Measurements from ENCODE around the gene GZMB. TPM values are rescaled to one million over a fixed set of nuclear protein-coding genes. Genes with fewer than 3 reads are reported as not detected.

GZMB gene
- total and polyA plus RNA-seq, 2 of the 13 experiments (the other 11 are each of a cell fraction or from before 2014, with no cell fraction given) = 0.12 TPM; not detected in 1

GRCh38 chr14:24678801-24679247 lies 44.8 kb upstream of the GZMB start (continued):
- TF ChIP-seq NFYB (CRISPR knock-in tag; IDR thresholded peaks at IDR 0.05) (no peak), ZNF576 (CRISPR knock-in tag; IDR thresholded peaks at IDR 0.05) (no peak), RBM39 (IDR thresholded peaks at IDR 0.05; ENCODE audit: low read depth, low read length, poor library complexity, severe bottlenecking) (no peak), RFX5 (IDR thresholded peaks at IDR 0.05; ENCODE audit: low read depth, low read length) (no peak), KLF11 (CRISPR knock-in tag; IDR thresholded peaks at IDR 0.05) (no peak), MIXL1 (CRISPR knock-in tag; IDR thresholded peaks at IDR 0.05) (peak; percentile 84)

DNA sequence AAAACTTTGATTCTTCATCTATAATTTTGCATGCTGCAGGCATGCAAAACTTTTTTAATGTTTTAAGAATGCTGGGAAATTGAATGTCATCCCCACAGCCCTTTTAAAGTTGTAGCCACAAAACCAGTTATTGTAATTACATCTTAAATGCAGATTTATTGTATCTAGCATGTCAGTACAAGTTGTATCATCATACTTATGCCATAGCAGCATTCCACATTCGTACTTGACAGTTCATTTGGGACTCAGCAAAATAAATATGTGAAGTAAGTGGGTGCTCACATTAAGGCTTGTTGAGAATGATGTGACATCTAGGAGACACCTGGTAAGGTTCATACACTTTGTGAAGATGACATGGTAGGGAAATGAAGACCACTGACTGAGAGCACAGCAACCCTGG lies 44.0 kb upstream of the GZMB start:
- DNase-seq (ENCODE audit: low spot score) (no peak), ATAC-seq (no peak; the same call in 2 of the 3 replicates), FAIRE-seq (peak; percentile 32)
- H2AFZ ChIP-seq (ENCODE audit: low read length) = no peak overlapping the region
- intact Hi-C loops (cut with micrococcal nuclease; ENCODE audit: unreplicated experiment) (no loop called here), in situ Hi-C loops (cut with HindIII; ENCODE audit: extremely low pct_ligation_motif_present, low pct_unique_long_range_greater_than_20kb) (loop anchor here (5.0 kb wide), 1 partner anchor 196 kb away; no protein-coding TSS in a partner anchor)
- H3K79me2 ChIP-seq (ENCODE audit: insufficient read depth, low read length) = no peaks in the 10 kb centered on the region
- no peaks in the 10 kb centered on the region for H3K9me3 ChIP-seq (ENCODE audit: low read length)
- no peak overlapping the region for H3K4me2 ChIP-seq (ENCODE audit: low read depth, low read length)
- 8% methylated on average over 1 of the region's 1 CpG for WGBS (ENCODE audit: low lambda C conversion rate)
- no peak overlapping the region for H3K9ac ChIP-seq (ENCODE audit: insufficient read depth, low read depth, low read length)
- no peaks in the 10 kb centered on the region for H4K20me1 ChIP-seq (ENCODE audit: insufficient read depth, low read length)
- peaks cover 0 to 16% of the 10 kb centered on the region in 2 experiments for H3K27me3 ChIP-seq (ENCODE audit: control insufficient read depth in 1 of 2, insufficient read depth in 2 of 2, low read length in 2 of 2)
- no peak overlapping the region for H3K4me3 ChIP-seq (replicated peaks in 1 of 3; ENCODE audit: insufficient read depth in 1 of 3, low read depth in 2 of 3, low read length in 3 of 3)
- CTCF ChIA-PET (ENCODE audit: low intra/inter-chr PET ratio, low total read pairs) = interaction anchor here (1.0 to 2.2 kb wide), 3 partner anchors 73 to 724 kb away, joined by 3 to 40 read pairs (median 8); no protein-coding TSS in a partner anchor
- H3K36me3 ChIP-seq (replicated peaks in 1 of 2; ENCODE audit: control insufficient read depth in 1 of 2, insufficient read depth in 2 of 2, low read length in 2 of 2) = no peaks in the 10 kb centered on the region
- POLR2A ChIA-PET = no interaction called here
- H3K27ac ChIP-seq (ENCODE audit: extremely low read length, insufficient read depth, low read length) = no peak overlapping the region
- BruUV-seq (replicated peaks) = no TSS peak
- H3K4me1 ChIP-seq (ENCODE audit: insufficient read depth, low read length) = peaks cover 6% of the 10 kb centered on the region
- TF ChIP-seq GFI1 (CRISPR knock-in tag; IDR thresholded peaks at IDR 0.05; ENCODE audit: borderline replicate concordance) = no peak
- TF ChIP-seq ZKSCAN5 (CRISPR knock-in tag; IDR thresholded peaks at IDR 0.05) = no peak
- TF ChIP-seq, protein P1, sequence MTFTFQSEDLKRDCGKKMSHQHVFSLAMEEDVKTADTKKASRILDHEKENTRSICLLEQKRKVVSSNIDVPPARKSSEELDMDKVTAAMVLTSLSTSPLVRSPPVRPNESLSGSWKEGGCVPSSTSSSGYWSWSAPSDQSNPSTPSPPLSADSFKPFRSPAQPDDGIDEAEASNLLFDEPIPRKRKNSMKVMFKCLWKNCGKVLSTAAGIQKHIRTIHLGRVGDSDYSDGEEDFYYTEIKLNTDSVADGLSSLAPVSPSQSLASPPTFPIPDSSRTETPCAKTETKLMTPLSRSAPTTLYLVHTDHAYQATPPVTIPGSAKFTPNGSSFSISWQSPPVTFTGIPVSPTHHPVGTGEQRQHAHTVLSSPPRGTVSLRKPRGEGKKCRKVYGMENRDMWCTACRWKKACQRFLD (CRISPR knock-in tag; IDR thresholded peaks at IDR 0.05; ENCODE audit: borderline replicate concordance) = no peak
- TF ChIP-seq, protein P2, sequence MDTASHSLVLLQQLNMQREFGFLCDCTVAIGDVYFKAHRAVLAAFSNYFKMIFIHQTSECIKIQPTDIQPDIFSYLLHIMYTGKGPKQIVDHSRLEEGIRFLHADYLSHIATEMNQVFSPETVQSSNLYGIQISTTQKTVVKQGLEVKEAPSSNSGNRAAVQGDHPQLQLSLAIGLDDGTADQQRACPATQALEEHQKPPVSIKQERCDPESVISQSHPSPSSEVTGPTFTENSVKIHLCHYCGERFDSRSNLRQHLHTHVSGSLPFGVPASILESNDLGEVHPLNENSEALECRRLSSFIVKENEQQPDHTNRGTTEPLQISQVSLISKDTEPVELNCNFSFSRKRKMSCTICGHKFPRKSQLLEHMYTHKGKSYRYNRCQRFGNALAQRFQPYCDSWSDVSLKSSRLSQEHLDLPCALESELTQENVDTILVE (CRISPR knock-in tag; IDR thresholded peaks at IDR 0.05) = no peak
- TF ChIP-seq FOXK2 (IDR thresholded peaks at IDR 0.05) = no peak
- no peak for TF ChIP-seq SMARCC2 (IDR thresholded peaks at IDR 0.05)
- no peak for TF ChIP-seq SOX5 (CRISPR knock-in tag; IDR thresholded peaks at IDR 0.05; ENCODE audit: borderline replicate concordance)
- TF ChIP-seq MXD4 (CRISPR knock-in tag; IDR thresholded peaks at IDR 0.05) = no peak
- no peak for TF ChIP-seq BRD4 (CRISPR knock-in tag; IDR thresholded peaks at IDR 0.05)
- no peak for TF ChIP-seq ZNF143 (CRISPR knock-in tag; IDR thresholded peaks at IDR 0.05)
- no peak for TF ChIP-seq RFX3 (CRISPR knock-in tag; IDR thresholded peaks at IDR 0.05)
- TF ChIP-seq ZHX1 (CRISPR knock-in tag; IDR thresholded peaks at IDR 0.05; ENCODE audit: low read depth) = no peak
